CD14-positive monocyte (primary cell): Measurements from ENCODE around the gene DNAH2. TPM values are rescaled to one million over a fixed set of nuclear protein-coding genes. Genes with fewer than 3 reads are reported as not detected.

Experiments used
- DNase-seq, 3 donors: peaks; one replicate each; pipeline ENCODE4 v3.0.0-alpha.2; 2011 to 2022
- H2AFZ ChIP-seq: 2 replicates; pipeline ENCODE4 v1.6.0; 2012; ENCODE audit warnings: mild to moderate bottlenecking, low read depth, low read length, inconsistent platforms; ENCODE audit not compliant: insufficient read depth, poor library complexity, severe bottlenecking
- H3K27ac ChIP-seq, 2 donors: 1 replicate in 1 of 2; 2 replicates in 1 of 2; pipeline ENCODE4 v1.5.1; 2012 to 2013; ENCODE audit warnings: low read length in 2 of 2, control low read depth in 1 of 2, inconsistent platforms in 1 of 2, low read depth in 1 of 2, mild to moderate bottlenecking in 1 of 2
- H3K27me3 ChIP-seq, 2 donors: one replicate each; pipeline versions ENCODE4 v1.6.0 to v1.6.1; 2011 to 2013; ENCODE audit warnings: low read length in 2 of 2; ENCODE audit not compliant: control insufficient read depth in 2 of 2, insufficient read depth in 2 of 2
- H3K36me3 ChIP-seq, 2 donors: replicated peaks in 1 of 2; 1 replicate in 1 of 2; 2 replicates in 1 of 2; pipeline versions ENCODE4 v1.5.1 to v1.6.1; 2012 to 2013; ENCODE audit warnings: low read length in 2 of 2, control low read depth in 1 of 2, inconsistent platforms in 1 of 2, mild to moderate bottlenecking in 1 of 2; ENCODE audit not compliant: insufficient read depth in 2 of 2, control insufficient read depth in 1 of 2
- H3K4me1 ChIP-seq, 2 donors: 1 replicate in 1 of 2; 2 replicates in 1 of 2; pipeline versions ENCODE4 v1.5.1 to v1.6.1; 2012 to 2013; ENCODE audit warnings: low read length in 2 of 2, control low read depth in 1 of 2, inconsistent platforms in 1 of 2, mild to moderate bottlenecking in 1 of 2, moderate library complexity in 1 of 2; ENCODE audit not compliant: insufficient read depth in 2 of 2, control insufficient read depth in 1 of 2
- H3K4me2 ChIP-seq: replicated peaks from 2 replicates; pipeline ENCODE3; 2012; ENCODE audit warnings: low read length, moderate library complexity, mild to moderate bottlenecking; ENCODE audit not compliant: poor library complexity, severe bottlenecking; ENCODE audit errors: extremely low read depth
- H3K4me3 ChIP-seq, 3 experiments: fragments of 200-600 bp in 1 of 3; sonication (generic) in 1 of 3; replicated peaks in 1 of 3; 1 replicate in 2 of 3; 2 replicates in 1 of 3; pipeline ENCODE4 v1.5.1; 2011 to 2013; ENCODE audit warnings: low read length in 3 of 3, mild to moderate bottlenecking in 3 of 3, control low read depth in 2 of 3, low read depth in 2 of 3, inconsistent platforms in 1 of 3, moderate library complexity in 1 of 3
- H3K79me2 ChIP-seq: 2 replicates; pipeline ENCODE4 v1.6.0; 2012; ENCODE audit warnings: mild to moderate bottlenecking, control low read depth, inconsistent platforms, low read length, moderate library complexity; ENCODE audit not compliant: insufficient read depth
- H3K9ac ChIP-seq: 2 replicates; pipeline ENCODE4 v1.6.0; 2017; ENCODE audit warnings: low read length, mild to moderate bottlenecking; ENCODE audit not compliant: insufficient read depth, poor library complexity, severe bottlenecking
- H3K9me3 ChIP-seq, 2 donors: replicated peaks in 1 of 2; 1 replicate in 1 of 2; 2 replicates in 1 of 2; pipeline versions ENCODE4 v1.5.1 to v1.6.1; 2012 to 2013; ENCODE audit warnings: low read length in 2 of 2, control low read depth in 1 of 2; ENCODE audit not compliant: control insufficient read depth in 1 of 2, insufficient read depth in 1 of 2
- H4K20me1 ChIP-seq: 2 replicates; pipeline ENCODE4 v1.6.0; 2012; ENCODE audit warnings: mild to moderate bottlenecking, low read length, control low read depth, moderate library complexity; ENCODE audit not compliant: insufficient read depth
- H3K27ac Mint-ChIP-seq, 7 donors: one replicate each; pipeline ENCODE4 v1.8.0; 2020; ENCODE audit warnings: mild to moderate bottlenecking in 7 of 7, mixed read lengths in 7 of 7, moderate library complexity in 6 of 7, inconsistent platforms in 2 of 7
- H3K27me3 Mint-ChIP-seq, 3 donors: one replicate each; pipeline ENCODE4 v1.8.0; 2021 to 2022; ENCODE audit warnings: low read depth in 3 of 3, mild to moderate bottlenecking in 3 of 3, mixed read lengths in 3 of 3, moderate library complexity in 3 of 3, inconsistent platforms in 1 of 3
- H3K36me3 Mint-ChIP-seq, 2 donors: one replicate each; pipeline ENCODE4 v1.8.0; 2020; ENCODE audit warnings: mixed read lengths in 2 of 2, inconsistent platforms in 1 of 2, mild to moderate bottlenecking in 1 of 2
- H3K4me1 Mint-ChIP-seq: one replicate; pipeline ENCODE4 v1.8.0; 2020; ENCODE audit warnings: mild to moderate bottlenecking, mixed read lengths
- H3K4me3 Mint-ChIP-seq, 2 donors: one replicate each; pipeline ENCODE4 v1.8.0; 2020; ENCODE audit warnings: mild to moderate bottlenecking in 2 of 2, mixed read lengths in 2 of 2, moderate library complexity in 1 of 2
- H3K9me3 Mint-ChIP-seq, 7 donors: one replicate each; pipeline ENCODE4 v1.8.0; 2020 to 2022; ENCODE audit warnings: mixed read lengths in 7 of 7, mild to moderate bottlenecking in 6 of 7, moderate library complexity in 6 of 7, inconsistent platforms in 2 of 7
- CTCF ChIP-seq: fragments of 200-600 bp; IDR thresholded peaks from one replicate; pipeline ENCODE4 v1.8.0; 2022; ENCODE audit warnings: antibody characterized with exemption, mild to moderate bottlenecking
- WGBS: methylation state at CpG from one replicate; pipeline ENCODE4 v1.1.5; 2013; ENCODE audit warnings: missing lambda C conversion rate; ENCODE audit not compliant: insufficient coverage; 5-methylcytosine and 5-hydroxymethylcytosine counted together
- intact Hi-C, 2 donors: fragments of 100-400 bp; cut with micrococcal nuclease; formaldehyde crosslinking; loops; one replicate each; pipeline versions ENCODE4 v1.15.0 to v1.15.1; 2023
- polyA plus RNA-seq, 3 donors: library from polyadenylated mRNA; depleted of rRNA in 1 of 3; unstranded in 2 of 3; stranded (reverse) in 1 of 3; fragments of 300-500 nt in 2 of 3; fragments of >200 nt in 1 of 3; fragmentation: Illumina TruSeq in 2 of 3; gene quantifications; 1 replicate in 2 of 3; 2 replicates in 1 of 3; pipeline ENCODE4 v1.2.3, GENCODE V29; 2012 to 2021

DNAH2 gene
- polyA plus RNA-seq, 3 donors = 0.03 to 0.15 TPM; not detected in 1

GRCh38 chr17:7878234-7878633 is 160.7 kb downstream of the DNAH2 start:
- DNase-seq = no peak
- H3K27me3 ChIP-seq = no peaks in the 10 kb centered on the region
- H3K4me1 ChIP-seq = peaks cover 57 to 75% of the 10 kb centered on the region in 2 donors
- no peaks in the 10 kb centered on the region for H3K9me3 Mint-ChIP-seq
- intact Hi-C loops = no loop called here
- no peaks in the 10 kb centered on the region for H3K27me3 Mint-ChIP-seq
- no peak overlapping the region for H3K4me3 Mint-ChIP-seq
- peaks cover 31% of the 10 kb centered on the region for H3K4me1 Mint-ChIP-seq
- H3K27ac Mint-ChIP-seq = peak overlapping the region in 1 of 7 donors; percentile 32
- TF ChIP-seq CTCF = no peak
- H3K4me3 ChIP-seq = no peak overlapping the region
- H3K9me3 ChIP-seq = no peaks in the 10 kb centered on the region
- no peak overlapping the region for H2AFZ ChIP-seq
- H3K4me2 ChIP-seq = no peak overlapping the region
- H3K9ac ChIP-seq = no peak overlapping the region
- no peaks in the 10 kb centered on the region for H3K36me3 ChIP-seq
- H3K79me2 ChIP-seq = peaks cover 50% of the 10 kb centered on the region
- 100% methylated on average over 5 of the region's 7 CpGs for WGBS
- H3K27ac ChIP-seq = no peak overlapping the region
- H4K20me1 ChIP-seq = no peaks in the 10 kb centered on the region
- peaks cover 5 to 6% of the 10 kb centered on the region in 2 donors for H3K36me3 Mint-ChIP-seq

GRCh38 chr17:7880076-7880868 is 162.7 kb downstream of the DNAH2 start:
- WGBS = no CpG with 5 or more reads among the region's 3 CpGs
- H3K79me2 ChIP-seq = peaks cover 51% of the 10 kb centered on the region
- Mint-ChIP-seq H3K36me3 (peaks cover 0 to 2% of the 10 kb centered on the region in 2 donors), H3K27me3 (no peaks in the 10 kb centered on the region), H3K27ac (no peak overlapping the region), H3K9me3 (no peaks in the 10 kb centered on the region), H3K4me1 (peaks cover 23% of the 10 kb centered on the region), H3K4me3 (no peak overlapping the region)
- peak overlapping the region; percentile 46 for H3K4me2 ChIP-seq
- peak overlapping the region in 1 of 2 donors; percentile 34 for H3K27ac ChIP-seq
- no peak for DNase-seq
- H3K9me3 ChIP-seq = no peaks in the 10 kb centered on the region
- no peak for TF ChIP-seq CTCF
- no peaks in the 10 kb centered on the region for H3K36me3 ChIP-seq
- no peaks in the 10 kb centered on the region for H4K20me1 ChIP-seq
- H3K9ac ChIP-seq = no peak overlapping the region
- H3K27me3 ChIP-seq = no peaks in the 10 kb centered on the region
- H3K4me3 ChIP-seq = peak overlapping the region in 1 of 3 experiments; percentile 37
- peaks cover 49 to 64% of the 10 kb centered on the region in 2 donors for H3K4me1 ChIP-seq
- intact Hi-C loops = loop anchor here in 1 of 2 donors (2.0 kb wide), 1 partner anchor 13 kb away; no protein-coding TSS in a partner anchor
- H2AFZ ChIP-seq = peak overlapping the region; percentile 7
